Activated naive CD8-positive, alpha-beta T cell treated with anti-CD3 and anti-CD28 coated beads, Interleukin-2, amount 50 U/mL, for 16 hours (primary cell): ENCODE data around the gene CNTNAP2.
"Not testable (repeated sequence)": the region's sequence is repeated elsewhere in the genome, so short reads cannot be mapped to it uniquely, and the experiment has no call there.

Experiments used
- DNase-seq: peaks from one replicate; pipeline ENCODE4 v3.0.0-alpha.2; 2020; ENCODE audit warnings: low read depth, low spot score

The CNTNAP2 gene

DNA sequence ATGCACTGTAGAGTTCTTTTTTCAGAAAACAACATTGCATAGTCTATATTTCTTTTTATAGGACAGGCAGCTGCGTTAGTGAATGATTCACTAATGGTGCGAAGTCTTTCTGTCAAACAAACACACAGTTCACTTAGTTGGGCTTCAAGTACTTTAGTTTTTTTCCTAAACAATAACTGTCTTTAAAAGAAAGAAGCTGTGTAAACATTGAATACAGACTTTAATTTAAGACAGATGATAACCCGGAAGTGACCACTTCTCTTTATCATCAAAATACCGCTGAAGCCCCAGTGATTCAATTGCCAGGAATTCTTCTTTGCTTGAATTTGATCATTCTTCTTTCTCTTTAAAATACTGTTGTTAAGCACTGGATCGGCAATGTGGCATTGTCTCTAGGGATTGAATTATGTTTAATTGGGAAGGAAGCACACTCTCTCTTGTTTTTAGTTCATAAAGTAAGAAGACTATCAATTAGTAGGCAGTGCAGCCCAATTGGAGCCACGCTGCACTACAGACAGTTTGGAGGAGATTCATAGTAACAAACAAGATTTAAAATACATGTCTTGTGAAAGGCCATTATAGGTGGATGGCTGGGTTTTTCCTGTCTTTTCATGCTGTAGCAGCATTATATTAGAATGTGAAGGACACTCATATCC, 30.4 kb downstream of the CNTNAP2 start:
- no peak for DNase-seq

DNA sequence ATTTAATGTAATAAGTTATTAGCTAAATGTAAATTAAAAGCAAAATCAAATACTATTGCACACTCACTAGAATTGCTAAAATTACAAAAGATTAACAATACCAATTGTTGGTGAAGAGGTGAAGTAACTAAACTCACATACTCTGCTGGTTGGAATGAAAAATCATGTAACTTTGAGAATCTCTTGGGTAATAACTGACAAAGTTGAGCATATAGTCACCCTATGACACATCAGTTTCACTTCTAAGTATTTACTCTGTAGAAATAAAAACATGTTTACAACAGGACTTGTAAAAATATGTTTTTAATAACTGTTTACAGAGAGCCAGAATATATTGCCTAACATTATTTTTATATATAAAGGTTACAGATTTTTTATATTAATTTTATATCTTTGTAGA, 33.6 kb downstream of the CNTNAP2 start:
- DNase-seq: no peak

DNA sequence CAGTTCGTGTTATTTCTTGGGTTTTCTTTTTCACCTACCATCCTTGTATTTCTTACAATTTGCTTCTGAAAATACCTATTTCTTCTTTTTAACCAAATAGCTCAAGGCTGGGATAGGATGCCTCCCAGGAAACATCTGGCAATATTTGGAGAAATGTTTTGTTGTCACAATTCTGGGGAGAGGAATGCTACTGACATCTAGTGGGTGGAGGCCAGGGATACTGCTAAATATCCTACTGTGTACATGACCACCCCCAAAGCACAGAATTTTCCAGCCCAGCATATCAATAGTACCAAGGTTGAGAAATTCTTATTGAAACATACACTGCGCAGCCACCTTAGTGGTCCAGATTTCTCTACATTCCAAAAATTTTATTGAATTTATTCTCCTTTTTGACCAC, 55.5 kb downstream of the CNTNAP2 start:
- DNase-seq: no peak

DNA sequence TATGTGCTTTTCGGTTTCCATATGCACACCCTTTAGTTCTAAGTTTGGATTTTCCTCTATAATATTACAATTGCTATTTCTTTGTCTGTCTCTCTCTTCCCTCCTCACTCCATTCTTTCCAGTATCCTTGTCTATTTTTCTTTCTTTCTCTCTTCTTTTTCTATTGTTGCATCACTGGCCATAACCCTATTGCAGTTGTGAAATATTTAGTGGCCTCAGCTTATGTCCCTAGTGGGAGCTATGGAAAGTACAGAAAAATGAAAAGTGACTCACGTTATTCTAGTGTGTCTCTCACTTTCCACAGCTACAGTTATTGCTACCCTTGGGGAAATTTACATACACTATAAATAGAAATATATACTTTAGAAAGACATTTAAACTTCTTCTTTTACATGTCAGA, 59.1 kb downstream of the CNTNAP2 start:
- no peak for DNase-seq

DNA sequence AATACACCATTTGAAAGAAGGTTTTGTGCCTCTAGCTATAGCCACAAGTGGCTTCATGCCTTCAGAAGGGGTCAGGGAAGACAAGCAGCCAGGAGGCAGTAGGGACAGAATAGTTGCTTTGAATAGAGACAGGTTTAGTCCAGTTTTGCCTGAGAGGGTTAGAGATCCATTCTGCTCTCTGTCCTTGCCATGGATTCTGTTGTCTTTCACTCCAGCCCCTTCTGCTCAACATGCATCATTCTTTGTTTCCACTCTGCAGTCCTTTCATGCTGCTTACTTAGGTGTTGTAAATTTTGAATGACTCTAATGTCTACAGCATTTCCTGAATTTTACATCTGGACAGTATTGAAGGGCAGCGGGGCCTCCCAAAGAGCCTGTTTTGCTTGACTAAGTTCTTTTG, 60.3 kb downstream of the CNTNAP2 start:
- DNase-seq: no peak

DNA sequence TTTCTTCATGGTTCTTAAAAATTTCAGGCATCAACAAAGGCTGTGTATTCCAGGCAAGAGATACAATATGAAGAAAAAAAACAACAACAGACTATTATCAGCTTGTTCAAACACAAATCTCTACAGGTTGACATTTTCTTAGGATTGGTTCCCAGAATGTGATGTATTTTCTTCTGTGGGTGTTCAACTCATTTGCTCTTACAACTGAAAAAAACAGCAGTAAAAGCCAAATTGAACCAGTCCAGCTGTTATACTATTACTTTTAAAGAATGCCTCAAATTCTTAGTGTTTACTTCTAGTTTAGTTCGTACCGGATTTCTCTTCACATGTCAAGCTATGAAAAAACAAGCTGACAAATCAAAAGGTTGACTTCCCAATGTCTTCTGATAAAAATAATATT, 60.7 kb downstream of the CNTNAP2 start:
- no peak for DNase-seq

DNA sequence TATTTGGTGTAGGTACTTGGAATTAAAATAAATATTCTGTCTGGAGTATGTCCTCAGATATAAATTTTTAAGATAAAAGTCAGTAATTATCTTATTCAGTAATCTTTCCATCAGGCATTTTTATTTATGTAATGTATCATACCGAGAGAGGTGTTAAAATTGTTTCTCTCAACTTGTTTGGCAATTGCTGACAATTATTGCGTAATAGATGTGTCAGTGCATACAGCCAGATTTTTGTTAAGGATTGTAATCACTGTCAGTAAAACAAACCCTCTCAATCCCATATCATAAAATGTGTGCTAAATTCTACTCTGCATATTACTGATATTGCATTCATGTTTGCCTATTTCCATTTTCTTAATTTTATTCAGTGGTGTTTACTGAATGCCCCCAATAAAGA, 69.2 kb downstream of the CNTNAP2 start:
- no peak for DNase-seq

DNA sequence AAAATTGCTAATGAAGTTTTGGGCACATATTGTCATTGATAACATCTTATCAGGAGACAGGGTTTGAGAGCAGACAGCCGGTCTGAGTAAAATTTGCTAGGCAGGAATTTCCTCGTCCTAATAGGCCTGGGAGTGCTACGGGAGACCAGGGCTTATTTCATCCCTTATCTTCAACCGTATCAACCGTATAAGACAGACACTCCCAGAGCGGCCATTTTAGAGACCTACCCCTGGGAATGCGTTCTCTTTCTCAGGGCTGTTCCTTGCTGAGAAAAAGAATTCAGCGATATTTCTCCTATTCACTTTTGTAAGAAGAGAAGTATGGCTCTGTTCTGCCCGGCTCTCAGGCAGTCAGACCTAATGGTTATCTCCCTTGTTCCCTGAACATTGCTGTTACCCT, 74.8 kb downstream of the CNTNAP2 start:
- DNase-seq: not testable (repeated sequence)

DNA sequence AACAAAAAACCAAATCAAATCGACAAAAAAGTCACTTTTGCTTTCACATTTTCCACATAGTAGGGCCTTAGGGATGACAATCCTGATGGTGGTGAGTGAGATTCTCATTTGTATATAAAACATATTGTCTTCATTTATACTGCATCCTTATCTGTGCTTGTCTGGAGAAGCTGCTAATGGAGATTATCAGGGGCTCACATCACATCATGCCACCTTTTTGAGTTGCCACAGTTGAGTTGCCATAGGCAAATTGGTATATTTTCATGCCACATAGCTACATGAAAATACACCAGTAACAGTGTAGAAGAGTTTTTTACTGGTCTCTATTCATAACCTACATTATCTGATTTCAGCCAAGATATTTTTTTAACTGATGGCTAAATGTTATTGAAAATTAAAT, 85.3 kb downstream of the CNTNAP2 start:
- DNase-seq: no peak

DNA sequence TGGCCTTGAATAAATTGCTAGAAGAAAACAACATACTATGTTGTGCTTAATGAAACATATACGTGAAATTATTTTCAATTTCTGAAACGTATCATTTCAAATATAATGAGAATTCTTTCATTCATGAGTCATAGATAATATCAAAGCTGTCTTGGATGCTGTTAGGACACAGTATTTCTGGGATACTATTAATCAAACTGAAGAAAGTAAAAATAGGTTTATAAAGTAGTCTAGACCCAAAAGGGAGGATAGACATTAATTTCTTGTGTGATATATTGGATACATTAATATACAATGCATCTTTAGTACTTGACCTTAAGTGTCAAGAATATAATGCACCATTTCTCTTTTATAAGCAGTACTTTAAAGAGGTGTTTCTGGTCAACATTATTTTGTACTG, 89.7 kb downstream of the CNTNAP2 start:
- no peak for DNase-seq

DNA sequence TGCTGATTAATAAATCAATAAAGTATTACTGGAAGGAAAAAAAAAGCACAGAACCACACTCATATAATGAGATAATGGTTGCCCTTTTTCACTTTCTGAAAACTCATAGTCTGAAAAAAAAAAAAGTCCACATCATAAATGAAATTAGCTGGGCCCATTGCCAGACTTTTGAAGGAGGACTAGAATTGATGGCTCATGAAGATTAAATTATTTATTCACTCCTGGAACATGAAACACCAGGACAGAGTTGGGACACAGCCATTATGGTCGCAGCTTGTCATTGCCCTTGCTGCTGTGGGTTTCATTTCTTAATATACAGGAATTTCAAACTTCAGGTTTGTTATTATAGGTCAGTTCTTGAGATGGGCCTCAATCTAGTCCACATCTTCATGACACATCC, 91.9 kb downstream of the CNTNAP2 start:
- DNase-seq: no peak

DNA sequence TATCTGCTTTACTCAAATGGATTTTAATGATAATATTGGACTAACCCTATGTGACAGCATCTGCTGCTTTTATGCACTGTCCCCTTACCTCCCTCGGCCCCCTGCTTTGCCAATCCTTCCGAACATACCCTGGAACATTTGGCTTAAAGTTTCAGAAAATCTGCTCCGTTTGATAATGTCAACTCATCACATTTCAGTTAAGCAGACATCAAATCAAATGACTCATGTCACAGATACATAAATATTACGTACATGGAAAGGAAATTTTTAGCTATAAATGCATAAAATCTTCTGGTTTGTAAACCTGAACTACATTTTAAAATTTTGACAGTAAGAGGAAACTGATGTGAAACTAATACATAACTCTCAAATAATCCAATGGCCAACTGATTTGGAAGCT, 98.2 kb downstream of the CNTNAP2 start:
- DNase-seq: no peak

DNA sequence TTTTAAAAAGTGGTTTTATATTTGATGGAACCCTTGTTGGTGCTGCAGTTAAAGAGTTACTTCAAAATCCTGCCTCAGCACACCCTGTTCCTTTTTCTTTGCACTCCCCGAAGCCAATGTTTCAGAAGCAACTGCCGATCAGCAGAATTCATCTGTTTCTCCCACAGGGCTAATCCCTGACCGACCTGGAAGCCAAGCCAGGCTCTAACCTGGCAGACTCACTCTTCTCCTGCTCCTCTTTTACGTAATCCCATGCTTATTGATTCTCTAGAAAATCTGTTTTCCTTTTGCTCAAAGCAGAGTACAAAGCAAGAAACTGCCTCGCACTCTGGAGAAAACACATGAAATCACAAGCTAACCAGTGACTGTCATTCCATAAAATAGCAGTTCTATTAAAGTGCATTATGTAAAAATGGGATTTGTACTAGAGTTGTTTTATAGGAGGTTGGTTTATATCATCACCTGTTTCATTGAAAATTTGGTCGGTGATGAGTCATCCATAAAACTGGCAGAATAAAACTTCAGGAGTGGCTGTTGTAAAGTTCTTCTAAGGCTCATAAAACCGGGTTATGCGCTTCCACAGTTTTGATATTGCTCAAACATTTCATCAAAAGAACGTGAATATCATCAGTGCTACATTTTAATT, 99.9 kb downstream of the CNTNAP2 start:
- DNase-seq: no peak

DNA sequence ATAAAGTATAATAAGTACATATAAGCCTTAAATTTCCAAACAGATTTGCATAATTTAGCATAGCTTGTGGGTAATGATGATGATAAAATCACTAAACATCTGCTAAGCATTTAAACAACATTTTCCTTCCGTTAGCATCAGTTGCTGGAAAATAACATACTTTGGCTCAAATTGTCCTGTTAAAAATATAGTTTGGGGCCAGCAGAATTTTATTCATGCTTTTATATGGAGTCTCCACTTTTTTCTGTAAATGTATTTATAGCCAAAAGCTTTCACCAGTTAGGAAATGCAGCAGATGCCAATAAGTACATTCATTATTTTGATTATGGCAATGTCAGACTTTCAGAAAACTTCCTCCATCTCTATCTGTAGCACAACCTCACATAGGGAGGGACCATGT, 107.2 kb downstream of the CNTNAP2 start:
- DNase-seq: no peak

DNA sequence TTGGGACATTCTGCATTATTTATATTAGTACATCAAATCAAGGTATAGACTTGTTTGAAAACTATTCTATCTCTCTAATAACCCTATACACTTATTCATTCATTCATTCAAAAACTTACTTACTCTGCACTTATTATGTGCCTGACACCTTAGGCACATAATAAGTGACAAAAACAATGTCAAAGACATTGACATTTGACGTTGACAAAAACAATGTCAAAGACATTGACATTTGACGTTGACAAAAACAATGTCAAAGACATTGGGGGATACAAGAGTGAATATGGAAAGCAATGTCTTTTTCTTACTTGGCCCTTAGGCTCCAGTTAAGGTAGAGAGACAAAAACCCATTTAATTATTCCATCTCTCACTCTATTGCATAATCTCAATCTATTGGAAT, 116.0 kb downstream of the CNTNAP2 start:
- no peak for DNase-seq

DNA sequence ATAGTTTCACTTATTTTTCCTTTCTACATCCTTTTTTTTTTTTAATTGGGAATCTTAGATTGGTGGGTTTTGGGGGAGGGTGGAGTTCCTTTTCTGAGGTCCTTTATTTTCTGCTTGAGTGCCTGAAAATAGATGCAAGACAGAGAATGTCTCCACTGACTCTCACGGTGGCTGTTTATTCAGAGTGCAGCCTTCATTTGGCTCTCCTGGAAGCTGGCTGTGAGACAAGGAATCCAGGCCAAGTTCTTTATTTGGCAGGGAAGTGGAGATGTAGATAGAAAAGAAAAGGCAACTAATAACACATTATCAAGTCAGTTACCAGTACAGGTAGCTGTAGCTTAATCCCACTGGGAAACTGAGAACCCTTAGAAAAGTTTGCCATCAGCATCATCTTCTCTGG, 118.6 kb downstream of the CNTNAP2 start:
- no peak for DNase-seq

DNA sequence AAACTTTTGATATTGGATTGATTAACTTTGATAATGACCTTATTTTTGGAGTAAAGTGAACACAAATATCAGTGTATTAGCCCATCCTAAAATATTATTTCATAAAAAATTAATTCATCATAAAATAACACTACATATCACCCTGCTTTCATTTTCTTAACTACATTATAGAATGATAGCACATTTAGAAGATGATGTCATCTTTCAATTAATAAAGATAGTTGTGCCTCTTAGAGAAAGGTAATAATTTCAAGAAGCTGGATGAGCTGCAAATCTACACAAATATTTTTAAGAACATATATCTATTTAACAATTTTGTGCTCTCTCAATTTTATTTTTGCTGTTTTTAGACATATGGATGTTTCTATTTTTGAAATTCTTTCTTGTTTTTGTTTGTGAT, 126.1 kb downstream of the CNTNAP2 start:
- DNase-seq: no peak

DNA sequence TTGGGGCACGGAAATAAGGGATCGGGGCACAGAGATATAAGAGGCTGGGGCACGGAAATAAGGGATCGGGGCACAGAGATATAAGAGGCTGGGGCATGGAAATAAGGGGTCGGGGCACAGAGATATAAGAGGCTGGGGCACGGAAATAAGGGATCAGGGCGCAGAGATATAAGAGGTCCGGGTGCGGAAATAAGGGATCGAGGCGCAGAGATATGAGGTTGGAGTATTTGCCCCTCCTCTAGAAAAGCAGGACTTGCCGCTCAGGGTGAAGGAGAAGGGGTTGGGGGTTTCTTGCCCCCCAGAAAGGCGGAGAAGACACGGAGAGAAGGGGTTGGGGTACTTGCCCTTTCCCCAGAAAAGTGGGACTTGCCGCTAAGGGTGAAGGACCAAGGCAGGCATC, 131.4 kb downstream of the CNTNAP2 start:
- DNase-seq: not testable (repeated sequence)

DNA sequence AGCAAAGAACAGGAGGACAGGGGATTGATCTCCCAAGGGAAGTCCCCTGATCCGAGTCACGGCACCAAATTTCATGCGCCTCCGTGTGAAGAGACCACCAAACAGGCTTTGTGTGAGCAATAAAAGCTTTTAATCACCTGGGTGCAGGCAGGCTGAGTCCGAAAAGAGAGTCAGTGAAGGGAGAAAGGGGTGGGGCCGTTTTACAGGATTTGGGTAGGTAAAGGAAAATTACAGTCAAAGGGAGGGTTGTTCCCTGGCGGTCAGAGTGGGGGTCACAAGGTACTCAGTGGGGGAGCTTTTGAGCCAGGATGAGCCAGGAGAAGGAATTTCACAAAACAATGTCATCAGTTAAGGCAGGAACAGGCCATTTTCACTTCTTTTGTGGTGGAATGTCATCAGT, 132.1 kb downstream of the CNTNAP2 start:
- not testable (repeated sequence) for DNase-seq

DNA sequence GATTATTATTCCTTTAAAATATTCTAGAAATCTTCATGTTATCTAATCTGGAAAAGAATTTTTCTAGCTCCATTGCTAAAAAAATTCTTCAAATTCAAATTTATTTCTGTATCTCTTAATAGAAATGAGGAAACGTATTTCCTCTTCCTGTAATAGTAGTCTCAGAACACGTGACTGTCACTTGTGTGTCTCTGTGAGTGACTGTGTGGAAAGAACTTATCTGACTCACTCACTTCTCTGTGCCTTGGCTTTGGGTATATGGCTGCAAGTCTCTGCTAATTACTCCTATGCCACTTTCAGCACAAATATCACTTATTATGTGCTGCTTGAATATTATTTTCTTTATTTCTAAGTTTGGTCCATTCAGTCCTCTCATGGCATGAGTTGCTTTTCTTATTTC, 132.7 kb downstream of the CNTNAP2 start:
- no peak for DNase-seq

DNA sequence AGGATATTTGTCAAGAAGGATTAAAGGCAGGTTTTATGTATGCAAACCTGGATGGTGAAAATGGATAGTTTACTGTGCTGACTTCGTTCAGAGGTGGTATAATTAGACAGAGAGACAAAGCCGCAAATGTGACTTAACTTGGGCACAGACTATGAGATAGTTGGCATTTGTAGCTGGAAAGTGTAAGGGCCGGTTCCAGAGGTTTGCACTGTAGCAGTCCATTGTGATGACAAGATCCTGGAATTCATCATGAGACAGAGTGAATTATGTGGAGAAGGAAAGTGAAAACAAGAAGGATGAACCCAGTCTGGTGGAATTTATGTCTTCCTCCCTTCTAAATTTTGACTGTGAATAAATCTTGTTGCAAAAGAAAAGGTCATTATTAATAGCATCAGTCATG, 139.0 kb downstream of the CNTNAP2 start:
- DNase-seq: no peak

DNA sequence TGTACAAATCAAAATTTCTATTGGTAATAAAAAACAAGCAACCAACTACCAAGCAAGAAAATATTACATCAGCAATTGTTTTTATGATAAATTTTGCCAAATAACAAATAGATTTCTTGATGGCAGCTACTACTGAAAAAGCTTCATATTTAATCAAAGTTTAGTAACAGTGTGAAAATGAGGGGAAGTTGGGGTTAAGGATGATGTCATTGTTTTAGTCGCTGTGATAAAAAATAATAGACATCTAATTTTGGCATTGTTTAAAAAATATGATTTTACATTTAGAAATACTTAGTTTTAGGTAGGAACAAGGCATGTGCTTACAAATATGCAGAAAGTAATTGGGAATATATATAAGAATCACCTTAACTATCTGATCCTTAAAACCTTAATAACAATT, 145.9 kb downstream of the CNTNAP2 start:
- DNase-seq: no peak

DNA sequence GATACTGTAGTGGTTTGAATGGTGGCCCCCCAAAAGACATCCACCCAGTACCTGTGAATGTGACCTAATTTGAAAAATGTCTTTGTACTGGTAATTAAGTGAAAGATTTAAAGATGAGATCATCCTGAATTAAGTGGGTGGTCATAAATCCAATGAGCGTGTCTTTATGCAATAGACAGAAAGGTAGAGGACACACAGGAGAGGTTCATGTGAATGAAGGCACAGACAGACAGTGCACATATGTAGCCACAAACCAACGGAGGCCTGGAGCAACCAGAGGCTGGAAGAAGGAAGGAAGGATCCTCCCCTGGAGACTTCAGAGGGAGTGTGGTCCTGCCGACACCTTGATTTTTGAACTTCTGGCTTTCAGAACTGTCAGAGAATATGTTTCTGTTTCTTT, 160.3 kb downstream of the CNTNAP2 start:
- no peak for DNase-seq

DNA sequence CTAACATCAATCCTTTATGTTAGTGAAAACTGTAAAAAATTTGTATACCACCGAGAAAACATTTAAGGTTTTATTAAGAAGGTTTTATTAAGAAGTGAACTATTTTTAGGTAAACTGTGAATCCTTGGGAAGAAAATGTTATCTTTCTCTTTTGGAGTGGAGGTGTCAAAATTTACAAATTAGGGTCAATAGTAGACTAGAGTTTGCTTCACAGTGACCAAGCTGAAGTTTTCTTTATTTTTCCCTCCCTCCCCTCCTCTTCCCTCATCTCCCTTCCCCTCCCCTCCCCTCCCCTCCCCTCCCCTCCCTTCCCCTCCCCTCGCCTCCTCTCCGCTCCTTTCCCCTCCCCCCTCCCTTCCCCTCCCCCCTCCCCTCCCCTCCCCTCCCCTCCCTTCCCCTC, 168.8 kb downstream of the CNTNAP2 start:
- no peak for DNase-seq
